DND-41 (cell line): ENCODE measurements around the gene SLC11A2.

Experiments
- CTCF ChIP-seq: IDR thresholded peaks from 2 replicates; pipeline ENCODE4 v1.5.1; 2012; ENCODE audit warnings: borderline replicate concordance, low read length, moderate library complexity, mild to moderate bottlenecking; ENCODE audit not compliant: poor library complexity, severe bottlenecking; ENCODE audit errors: extremely low read depth
- EZH2 ChIP-seq: IDR thresholded peaks from 3 replicates; pipeline ENCODE4 v1.6.1; 2012; ENCODE audit warnings: borderline replicate concordance, low read depth, mild to moderate bottlenecking, moderate library complexity, low read length, inconsistent platforms; ENCODE audit not compliant: severe bottlenecking

DNA sequence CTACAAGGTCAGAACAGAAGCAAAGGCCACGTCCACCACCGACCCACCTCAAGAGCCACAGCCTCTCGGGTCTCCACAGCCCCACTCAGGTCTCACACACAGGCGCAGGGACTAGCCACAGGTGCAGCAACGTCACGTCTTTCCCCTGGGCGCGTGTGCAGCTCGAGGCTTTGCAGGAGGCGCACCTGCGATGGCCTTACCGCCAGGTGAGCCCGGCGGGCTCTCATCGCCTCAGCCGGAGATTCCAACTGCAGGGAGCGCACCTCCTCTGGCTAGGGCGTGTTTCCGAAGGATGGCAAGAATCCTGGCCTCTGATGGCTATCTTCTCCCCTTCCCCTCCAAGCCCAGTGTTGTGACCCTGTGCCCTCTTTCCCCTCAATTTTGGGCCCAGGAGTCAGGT is 73.7 kb downstream of the SLC11A2 start, which contains the start of gene HIGD1C:
- TF ChIP-seq CTCF (no peak), EZH2 (no peak)
